ENCODE data around the gene NKX2-8. TPM values are rescaled to one million over a fixed set of nuclear protein-coding genes. Genes with fewer than 3 reads are reported as not detected.
A peak's percentile ranks its signal among the peaks of the same experiment; 100 is the strongest.

Gene NKX2-8
- total RNA-seq, 1 donor from 2014 or later, result not detected

GRCh38 chr14:36583242-36583892 lies 953 bp upstream of the NKX2-8 start:
- H3K4me1 ChIP-seq, result peaks cover 46% of the 10 kb centered on the region
- H3K4me2 ChIP-seq, result peak overlapping the region; percentile 87
- DNase-seq (ENCODE audit: low spot score), result no peak
- H3K4me3 ChIP-seq, result no peak overlapping the region
- no peak overlapping the region for H3K27ac ChIP-seq
- Mint-ChIP-seq H3K4me1 (peaks cover 6% of the 10 kb centered on the region), H3K9me3 (peaks cover 3% of the 10 kb centered on the region), H3K36me3 (no peaks in the 10 kb centered on the region), H3K27ac (no peak overlapping the region), H3K4me3 (no peak overlapping the region), H3K27me3 (ENCODE audit: insufficient read depth, low read depth) (peaks cover 81% of the 10 kb centered on the region)
- H3K27me3 ChIP-seq, result peaks cover 100% of the 10 kb centered on the region
- H3F3A ChIP-seq (ENCODE audit: low read depth), result peaks cover 41% of the 10 kb centered on the region
- no peak overlapping the region for H3K9ac ChIP-seq
- H3K79me2 ChIP-seq (ENCODE audit: low read depth), result no peaks in the 10 kb centered on the region
- peaks cover 72% of the 10 kb centered on the region for H4K20me1 ChIP-seq (ENCODE audit: low read depth)
- TF ChIP-seq EZH2phosphoT487 (IDR thresholded peaks at IDR 0.05) (peak; percentile 84), EZH2 (IDR thresholded peaks at IDR 0.05) (peak; percentile 67), CTCF (IDR thresholded peaks at IDR 0.05) (no peak)
- H3K9me3 ChIP-seq (ENCODE audit: low read depth), result no peaks in the 10 kb centered on the region
- H3K36me3 ChIP-seq, result no peaks in the 10 kb centered on the region
- H2AFZ ChIP-seq (replicated peaks), result no peak overlapping the region

- Mint-ChIP-seq H3K4me1 (peaks cover 6% of the 10 kb centered on the region), H3K4me3 (peak overlapping the region; percentile 53), H3K27me3 (ENCODE audit: insufficient read depth, low read depth) (peaks cover 85% of the 10 kb centered on the region), H3K27ac (no peak overlapping the region), H3K9me3 (peaks cover 3% of the 10 kb centered on the region), H3K36me3 (no peaks in the 10 kb centered on the region)
- no peaks in the 10 kb centered on the region for H3K79me2 ChIP-seq (ENCODE audit: low read depth)
- H3K27ac ChIP-seq, result no peak overlapping the region
- TF ChIP-seq EZH2phosphoT487 (IDR thresholded peaks at IDR 0.05) (no peak), EZH2 (IDR thresholded peaks at IDR 0.05) (peak; percentile 31)
- no peaks in the 10 kb centered on the region for H3K9me3 ChIP-seq (ENCODE audit: low read depth)
- DNase-seq (ENCODE audit: low spot score), result peak; percentile 35
- peak overlapping the region; percentile 87 for H3K4me2 ChIP-seq
- peak overlapping the region; percentile 39 for H3K4me3 ChIP-seq
- no peak overlapping the region for H3K9ac ChIP-seq
- H3F3A ChIP-seq (ENCODE audit: low read depth), result peaks cover 44% of the 10 kb centered on the region
- H3K27me3 ChIP-seq, result peaks cover 100% of the 10 kb centered on the region
- no peaks in the 10 kb centered on the region for H3K36me3 ChIP-seq
- no peak overlapping the region for H2AFZ ChIP-seq (replicated peaks)
- H4K20me1 ChIP-seq (ENCODE audit: low read depth), result peaks cover 69% of the 10 kb centered on the region
- H3K4me1 ChIP-seq, result peaks cover 42% of the 10 kb centered on the region
Measured at GRCh38 chr14:36582874-36583241, 444 bp upstream of the NKX2-8 start.

- Mint-ChIP-seq H3K9me3 (peaks cover 3% of the 10 kb centered on the region), H3K27me3 (ENCODE audit: insufficient read depth, low read depth) (peaks cover 78% of the 10 kb centered on the region), H3K36me3 (no peaks in the 10 kb centered on the region), H3K4me1 (peaks cover 6% of the 10 kb centered on the region), H3K27ac (no peak overlapping the region), H3K4me3 (peak overlapping the region; percentile 74)
- peaks cover 100% of the 10 kb centered on the region for H3K27me3 ChIP-seq
- H3K4me3 ChIP-seq, result peak overlapping the region; percentile 55
- no peaks in the 10 kb centered on the region for H3K79me2 ChIP-seq (ENCODE audit: low read depth)
- peak; percentile 83 for DNase-seq (ENCODE audit: low spot score)
- no peak overlapping the region for H3K27ac ChIP-seq
- H3K36me3 ChIP-seq, result no peaks in the 10 kb centered on the region
- no peaks in the 10 kb centered on the region for H3K9me3 ChIP-seq (ENCODE audit: low read depth)
- no peak overlapping the region for H3K9ac ChIP-seq
- peaks cover 44% of the 10 kb centered on the region for H3F3A ChIP-seq (ENCODE audit: low read depth)
- H3K4me1 ChIP-seq, result peaks cover 36% of the 10 kb centered on the region
- TF ChIP-seq EZH2phosphoT487 (IDR thresholded peaks at IDR 0.05) (peak; percentile 5), CTCF (IDR thresholded peaks at IDR 0.05) (peak; percentile 30), EZH2 (IDR thresholded peaks at IDR 0.05) (peak; percentile 86)
- peak overlapping the region; percentile 89 for H2AFZ ChIP-seq (replicated peaks)
- peaks cover 60% of the 10 kb centered on the region for H4K20me1 ChIP-seq (ENCODE audit: low read depth)
- H3K4me2 ChIP-seq, result peak overlapping the region; percentile 87
Measured at GRCh38 chr14:36580856-36581831, 1.3 kb downstream of the NKX2-8 start.

Measured in neural progenitor cell (in vitro differentiated cells).